ENCODE results near the gene MRPL20. TPM values are rescaled to one million over a fixed set of nuclear protein-coding genes. Genes with fewer than 3 reads are reported as not detected.
"Not testable (repeated sequence)": the region's sequence is repeated elsewhere in the genome, so short reads cannot be mapped to it uniquely, and the experiment has no call there.

Gene MRPL20
- total RNA-seq, 1 experiment from 2014 or later, result 110 TPM

DNA sequence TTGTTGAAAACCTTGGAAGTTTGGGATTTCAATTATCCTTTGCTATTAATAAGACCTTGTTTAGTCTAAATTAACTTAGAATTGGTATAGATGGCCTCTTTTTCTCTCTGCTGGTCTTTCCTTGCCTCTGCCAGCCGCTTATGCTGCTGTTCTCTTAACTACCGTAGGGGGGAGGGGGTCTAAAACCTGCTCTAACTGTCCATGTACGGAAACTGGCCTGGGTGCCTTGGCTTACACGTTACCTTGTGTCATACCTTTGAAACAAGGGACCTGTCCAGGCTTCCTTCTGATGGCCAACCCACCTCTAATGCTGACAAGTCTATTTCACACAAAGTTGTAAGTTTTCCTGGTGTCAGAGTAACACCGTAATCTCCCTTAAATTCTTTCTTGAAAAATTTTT lies 10.3 kb upstream of the MRPL20 start:
- H3K4me3 Mint-ChIP-seq (ENCODE audit: unreplicated experiment); H3K9me3 Mint-ChIP-seq (ENCODE audit: unreplicated experiment); H3K4me3 ChIP-seq (ENCODE audit: low read depth, low read length); H3K9me3 ChIP-seq; POLR2A ChIA-PET; DNase-seq; H3K27me3 Mint-ChIP-seq (ENCODE audit: insufficient read depth, unreplicated experiment); BruUV-seq (replicated peaks); intact Hi-C loops (cut with micrococcal nuclease; ENCODE audit: unreplicated experiment); H3K27ac Mint-ChIP-seq (ENCODE audit: unreplicated experiment); H3K27me3 ChIP-seq (replicated peaks; ENCODE audit: control insufficient read depth, insufficient read depth, low read length); H3K36me3 ChIP-seq (ENCODE audit: control insufficient read depth, insufficient read depth, low read length); H3K36me3 Mint-ChIP-seq (ENCODE audit: insufficient read depth, unreplicated experiment); H3K4me1 Mint-ChIP-seq (ENCODE audit: low read depth, unreplicated experiment); CTCF ChIA-PET: not testable (repeated sequence)
- H3K4me1 ChIP-seq, result peaks cover 13% of the 10 kb centered on the region

- Histone ChIP-seq H3K27me3 (replicated peaks; ENCODE audit: control insufficient read depth, insufficient read depth, low read length) (no peaks in the 10 kb centered on the region), H3K4me1 (no peaks in the 10 kb centered on the region), H3K36me3 (ENCODE audit: control insufficient read depth, insufficient read depth, low read length) (no peaks in the 10 kb centered on the region), H3K4me3 (ENCODE audit: low read depth, low read length) (no peak overlapping the region), H3K9me3 (no peaks in the 10 kb centered on the region)
- no peak for TF ChIP-seq CTCF (IDR thresholded peaks at IDR 0.05; ENCODE audit: insufficient read depth in 1 of 2, low read depth in 1 of 2, low read length in 1 of 2, severe bottlenecking in 1 of 2, unreplicated experiment in 1 of 2)
- peaks cover 13% of the 10 kb centered on the region for H3K36me3 Mint-ChIP-seq (ENCODE audit: insufficient read depth, unreplicated experiment)
- H3K9me3 Mint-ChIP-seq (ENCODE audit: unreplicated experiment), result no peaks in the 10 kb centered on the region
- no peaks in the 10 kb centered on the region for H3K27me3 Mint-ChIP-seq (ENCODE audit: insufficient read depth, unreplicated experiment)
- intact Hi-C loops (cut with micrococcal nuclease; ENCODE audit: unreplicated experiment), result no loop called here
- H3K27ac Mint-ChIP-seq (ENCODE audit: unreplicated experiment), result no peak overlapping the region
- no peaks in the 10 kb centered on the region for H3K4me1 Mint-ChIP-seq (ENCODE audit: low read depth, unreplicated experiment)
- no TSS peak for BruUV-seq (replicated peaks)
- ChIA-PET POLR2A (no interaction called here), CTCF (interaction anchor here (0.6 kb wide), 1 partner anchor 8 kb away, joined by 3 read pairs; no protein-coding TSS in a partner anchor)
- H3K4me3 Mint-ChIP-seq (ENCODE audit: unreplicated experiment), result no peak overlapping the region
- DNase-seq, result no peak
Measured at GRCh38 chr1:1415751-1416150, 8.7 kb upstream of the MRPL20 start.

DNA sequence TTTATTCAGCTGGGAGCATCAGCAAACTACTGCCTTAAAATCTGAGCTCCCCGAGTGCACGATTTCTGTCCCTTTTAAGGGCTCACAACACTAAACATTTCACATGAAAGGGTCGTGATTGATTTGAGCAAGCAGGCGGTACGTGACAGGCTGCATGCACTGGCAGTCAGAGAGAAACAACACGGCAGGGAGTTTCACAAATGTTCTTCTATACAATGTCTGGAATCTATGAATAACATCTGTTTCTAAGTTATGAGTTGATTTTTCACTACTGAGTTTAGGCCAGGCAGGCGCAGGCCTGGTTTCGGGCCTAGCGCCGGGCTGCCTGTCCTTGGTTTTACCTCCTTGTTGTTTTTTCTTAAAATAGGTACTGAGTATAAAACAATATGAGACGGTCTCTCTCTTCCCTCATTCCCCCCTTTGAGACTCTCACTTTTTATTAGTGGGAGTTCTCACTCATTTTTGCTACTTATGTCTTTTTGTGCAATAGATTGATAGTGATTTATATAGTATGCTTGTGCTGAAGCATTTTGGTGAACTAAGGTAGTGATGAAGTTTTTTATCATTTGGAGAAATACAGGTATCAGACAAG lies 5.3 kb upstream of the MRPL20 start:
- CTCF ChIA-PET; H3K9me3 Mint-ChIP-seq (ENCODE audit: unreplicated experiment); intact Hi-C loops (cut with micrococcal nuclease; ENCODE audit: unreplicated experiment); BruUV-seq (replicated peaks); H3K4me1 Mint-ChIP-seq (ENCODE audit: low read depth, unreplicated experiment); DNase-seq; H3K4me1 ChIP-seq; H3K27ac Mint-ChIP-seq (ENCODE audit: unreplicated experiment); H3K27me3 Mint-ChIP-seq (ENCODE audit: insufficient read depth, unreplicated experiment); H3K27me3 ChIP-seq (replicated peaks; ENCODE audit: control insufficient read depth, insufficient read depth, low read length); POLR2A ChIA-PET; H3K4me3 ChIP-seq (ENCODE audit: low read depth, low read length); H3K36me3 ChIP-seq (ENCODE audit: control insufficient read depth, insufficient read depth, low read length); H3K4me3 Mint-ChIP-seq (ENCODE audit: unreplicated experiment); H3K9me3 ChIP-seq: not testable (repeated sequence)
- peaks cover 31% of the 10 kb centered on the region for H3K36me3 Mint-ChIP-seq (ENCODE audit: insufficient read depth, unreplicated experiment)

GRCh38 chr1:1411626-1412025 lies 4.5 kb upstream of the MRPL20 start:
- intact Hi-C loops (cut with micrococcal nuclease; ENCODE audit: unreplicated experiment), result no loop called here
- H3K9me3 ChIP-seq, result no peaks in the 10 kb centered on the region
- CTCF ChIA-PET, result no interaction called here
- Mint-ChIP-seq H3K4me3 (ENCODE audit: unreplicated experiment) (no peak overlapping the region), H3K9me3 (ENCODE audit: unreplicated experiment) (no peaks in the 10 kb centered on the region), H3K36me3 (ENCODE audit: insufficient read depth, unreplicated experiment) (peaks cover 39% of the 10 kb centered on the region), H3K4me1 (ENCODE audit: low read depth, unreplicated experiment) (no peaks in the 10 kb centered on the region), H3K27me3 (ENCODE audit: insufficient read depth, unreplicated experiment) (no peaks in the 10 kb centered on the region), H3K27ac (ENCODE audit: unreplicated experiment) (no peak overlapping the region)
- H3K36me3 ChIP-seq (ENCODE audit: control insufficient read depth, insufficient read depth, low read length), result no peaks in the 10 kb centered on the region
- H3K4me1 ChIP-seq, result no peaks in the 10 kb centered on the region
- H3K27me3 ChIP-seq (replicated peaks; ENCODE audit: control insufficient read depth, insufficient read depth, low read length), result no peaks in the 10 kb centered on the region
- POLR2A ChIA-PET, result no interaction called here
- no peak for DNase-seq
- no peak overlapping the region for H3K4me3 ChIP-seq (ENCODE audit: low read depth, low read length)
- no peak for TF ChIP-seq CTCF (IDR thresholded peaks at IDR 0.05; ENCODE audit: insufficient read depth in 1 of 2, low read depth in 1 of 2, low read length in 1 of 2, severe bottlenecking in 1 of 2, unreplicated experiment in 1 of 2)
- BruUV-seq (replicated peaks), result no TSS peak

- DNase-seq; POLR2A ChIA-PET; intact Hi-C loops (cut with micrococcal nuclease; ENCODE audit: unreplicated experiment); BruUV-seq (replicated peaks); H3K27ac Mint-ChIP-seq (ENCODE audit: unreplicated experiment); H3K4me1 Mint-ChIP-seq (ENCODE audit: low read depth, unreplicated experiment); H3K4me3 Mint-ChIP-seq (ENCODE audit: unreplicated experiment); H3K4me3 ChIP-seq (ENCODE audit: low read depth, low read length); H3K27me3 Mint-ChIP-seq (ENCODE audit: insufficient read depth, unreplicated experiment); H3K9me3 Mint-ChIP-seq (ENCODE audit: unreplicated experiment); H3K27me3 ChIP-seq (replicated peaks; ENCODE audit: control insufficient read depth, insufficient read depth, low read length); CTCF ChIA-PET; H3K4me1 ChIP-seq; H3K9me3 ChIP-seq; H3K36me3 ChIP-seq (ENCODE audit: control insufficient read depth, insufficient read depth, low read length): not testable (repeated sequence)
- peaks cover 51% of the 10 kb centered on the region for H3K36me3 Mint-ChIP-seq (ENCODE audit: insufficient read depth, unreplicated experiment)
Measured at GRCh38 chr1:1410238-1410637, 3.1 kb upstream of the MRPL20 start.
